Adipocyte (in vitro differentiated cells): Measurements from ENCODE around the gene DUSP6.

ENCODE experiments used
- DNase-seq: peaks from one replicate; pipeline ENCODE4 v3.0.0-alpha.2; 2015; ENCODE audit warnings: low read depth
- H3K27me3 ChIP-seq: replicated peaks from 2 replicates; pipeline ENCODE4 v1.7.0; 2013; ENCODE audit warnings: mild to moderate bottlenecking, low read length, moderate library complexity; ENCODE audit not compliant: control insufficient read depth, insufficient read depth
- H3K36me3 ChIP-seq: 2 replicates; pipeline ENCODE4 v1.7.0; 2013; ENCODE audit warnings: low read length, mild to moderate bottlenecking, moderate library complexity; ENCODE audit not compliant: control insufficient read depth, insufficient read depth, severe bottlenecking
- H3K4me1 ChIP-seq: 2 replicates; pipeline ENCODE4 v1.7.0; 2013; ENCODE audit warnings: mild to moderate bottlenecking, low read length, moderate library complexity; ENCODE audit not compliant: control insufficient read depth, insufficient read depth
- H3K4me3 ChIP-seq: 2 replicates; pipeline ENCODE4 v1.7.0; 2013; ENCODE audit warnings: mild to moderate bottlenecking, low read length, moderate library complexity
- H3K9ac ChIP-seq: 2 replicates; pipeline ENCODE4 v1.7.0; 2013; ENCODE audit warnings: mild to moderate bottlenecking, low read length, moderate library complexity
- H3K9me3 ChIP-seq: 2 replicates; pipeline ENCODE4 v1.7.0; 2013; ENCODE audit warnings: mild to moderate bottlenecking, low read length, moderate library complexity; ENCODE audit not compliant: control insufficient read depth

DUSP6 gene

DNA sequence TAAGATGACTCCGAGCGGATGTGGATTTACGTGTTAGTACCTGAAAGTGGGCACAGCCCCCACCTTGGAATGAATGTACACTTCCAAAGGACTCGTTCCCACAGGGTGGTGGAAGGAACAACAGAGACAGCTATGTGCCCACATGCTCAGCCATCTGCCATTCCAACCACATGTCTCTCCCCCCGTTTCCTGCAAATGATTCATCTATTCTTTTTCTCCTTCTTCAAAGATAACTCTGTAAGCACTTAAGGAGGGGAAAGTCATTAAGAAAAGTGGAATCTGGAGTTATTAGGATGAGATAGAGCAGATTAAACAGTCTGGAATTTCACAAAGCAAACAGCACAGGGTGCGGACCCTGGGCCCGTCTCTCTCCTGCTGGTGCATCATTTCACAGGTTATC is 18.5 kb upstream of the DUSP6 start:
- DNase-seq: no peak
- H3K36me3 ChIP-seq: no peaks in the 10 kb centered on the region
- no peaks in the 10 kb centered on the region for H3K9me3 ChIP-seq
- no peak overlapping the region for H3K4me3 ChIP-seq
- peaks cover 11% of the 10 kb centered on the region for H3K4me1 ChIP-seq
- H3K9ac ChIP-seq: no peak overlapping the region
- H3K27me3 ChIP-seq: no peaks in the 10 kb centered on the region

DNA sequence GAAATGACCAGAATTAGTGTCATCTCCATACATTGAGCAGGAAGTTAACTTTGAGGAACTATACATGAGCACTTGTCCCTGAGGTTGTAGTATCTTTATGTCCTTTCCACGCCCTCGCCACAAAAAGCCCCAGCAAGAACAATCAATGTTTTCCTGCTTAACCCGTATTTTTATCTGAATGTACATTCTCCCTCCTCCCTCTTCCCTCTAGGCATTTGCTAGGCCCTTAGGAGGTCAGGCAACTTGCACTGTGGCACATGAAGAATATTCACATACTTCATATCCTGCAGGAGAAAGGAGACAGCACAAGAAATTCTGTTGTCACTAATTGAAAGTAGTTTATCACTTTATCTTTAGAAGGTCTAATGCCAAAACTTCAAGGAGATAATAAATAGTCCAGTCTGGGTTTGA is 18.1 kb upstream of the DUSP6 start:
- Histone ChIP-seq H3K27me3 (no peaks in the 10 kb centered on the region), H3K36me3 (no peaks in the 10 kb centered on the region), H3K4me1 (peaks cover 11% of the 10 kb centered on the region), H3K9me3 (no peaks in the 10 kb centered on the region), H3K4me3 (no peak overlapping the region), H3K9ac (no peak overlapping the region)
- no peak for DNase-seq

DNA sequence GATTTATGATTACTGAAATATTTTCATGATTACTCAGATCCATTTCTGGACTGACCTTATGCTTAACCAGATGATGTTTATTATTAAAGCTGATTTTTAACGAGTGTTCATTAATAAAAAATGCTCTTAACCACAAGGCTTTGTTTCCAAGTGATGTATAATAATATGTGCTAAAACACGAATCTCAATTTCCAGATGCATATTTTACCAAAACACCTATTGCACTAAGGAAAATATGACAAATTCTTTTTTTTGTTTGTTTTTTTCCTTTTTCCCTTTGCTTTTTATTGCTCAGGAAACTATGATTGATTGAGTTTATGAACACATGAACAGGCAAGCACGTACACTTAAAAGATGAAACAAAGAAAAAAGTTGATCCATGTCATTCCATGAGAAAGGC is 16.9 kb upstream of the DUSP6 start:
- H3K9me3 ChIP-seq: no peaks in the 10 kb centered on the region
- no peak overlapping the region for H3K9ac ChIP-seq

DNA sequence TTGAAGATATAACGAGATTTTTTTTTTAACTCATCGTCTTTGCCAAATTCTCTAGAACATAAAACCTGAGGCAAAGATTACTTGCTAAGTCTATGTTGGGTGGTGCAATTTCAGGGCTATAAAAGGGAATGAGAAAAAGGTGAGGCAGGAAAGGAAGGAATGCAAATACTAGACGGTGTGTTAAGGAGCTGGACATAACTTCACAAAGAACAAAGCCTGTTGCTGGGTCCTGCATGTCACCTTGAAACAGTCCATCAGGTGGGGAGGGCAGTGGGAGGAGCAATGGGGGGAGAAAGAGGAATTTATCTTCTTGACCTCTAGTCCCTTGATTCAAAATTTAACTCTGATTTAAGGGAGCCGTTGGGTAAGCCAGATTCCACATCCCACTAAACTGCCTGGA is 16.1 kb upstream of the DUSP6 start:
- Histone ChIP-seq H3K36me3 (no peaks in the 10 kb centered on the region), H3K9me3 (no peaks in the 10 kb centered on the region), H3K4me1 (no peaks in the 10 kb centered on the region), H3K9ac (no peak overlapping the region), H3K27me3 (no peaks in the 10 kb centered on the region), H3K4me3 (no peak overlapping the region)
- DNase-seq: no peak

More for the DNA sequence above, 16.9 kb upstream of the DUSP6 start:
- Histone ChIP-seq H3K36me3 (no peaks in the 10 kb centered on the region), H3K4me3 (no peak overlapping the region), H3K4me1 (peaks cover 7% of the 10 kb centered on the region), H3K27me3 (no peaks in the 10 kb centered on the region)
- DNase-seq: no peak

DNA sequence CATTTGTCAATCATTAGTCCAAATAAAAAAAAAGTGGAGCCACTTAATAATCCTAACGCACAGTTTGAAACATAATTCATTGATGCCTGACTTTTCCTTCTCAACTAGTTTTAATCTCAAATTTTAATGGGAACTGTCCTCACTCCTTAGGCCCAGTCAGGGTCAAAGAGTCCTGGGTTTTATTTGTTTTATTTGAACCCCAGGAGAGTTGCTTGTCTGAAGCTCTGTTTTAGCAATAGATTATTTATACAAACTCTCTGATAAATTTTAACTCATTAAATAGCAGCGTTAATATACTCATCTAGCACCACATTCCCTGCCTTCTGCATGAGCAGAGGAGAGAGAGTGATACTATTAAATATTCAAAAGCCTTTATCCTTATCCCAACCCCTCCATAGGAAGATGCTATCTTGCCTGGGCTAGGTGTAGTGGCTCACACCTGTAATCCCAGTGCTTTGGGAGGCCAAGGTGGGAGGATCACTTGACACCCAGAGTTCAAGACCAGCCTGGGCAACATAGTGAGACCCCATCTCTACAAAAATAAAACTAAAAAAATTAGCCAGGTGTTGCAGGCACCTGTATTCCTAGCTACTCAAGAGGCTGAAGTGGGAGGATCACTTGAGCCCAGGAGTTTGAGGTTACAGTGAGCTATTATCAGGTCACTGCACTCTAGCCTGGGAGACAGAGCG is 14.5 kb upstream of the DUSP6 start:
- DNase-seq: no peak
- Histone ChIP-seq H3K9me3 (no peaks in the 10 kb centered on the region), H3K36me3 (no peaks in the 10 kb centered on the region), H3K9ac (no peak overlapping the region), H3K27me3 (no peaks in the 10 kb centered on the region), H3K4me3 (no peak overlapping the region), H3K4me1 (no peaks in the 10 kb centered on the region)

DNA sequence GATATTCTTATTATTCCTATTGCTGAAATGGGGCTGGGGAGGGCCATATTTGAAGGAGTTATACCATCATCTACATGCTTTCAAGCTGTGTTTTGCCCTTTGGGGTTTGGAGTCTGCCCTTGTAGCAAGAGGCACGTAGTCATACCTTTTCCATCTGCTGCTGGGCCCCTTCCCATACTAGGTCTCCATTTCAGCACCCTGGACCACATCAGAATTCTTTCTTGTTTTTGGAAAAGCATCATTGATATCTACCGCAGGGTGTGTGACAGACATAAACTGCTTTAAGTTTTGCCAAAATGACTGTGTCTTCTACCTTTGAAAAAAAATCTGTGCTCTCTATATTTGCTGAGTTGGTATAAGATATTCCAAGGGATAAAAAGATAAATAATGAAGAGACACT is 12.3 kb upstream of the DUSP6 start:
- Histone ChIP-seq H3K4me1 (no peaks in the 10 kb centered on the region), H3K27me3 (no peaks in the 10 kb centered on the region), H3K36me3 (no peaks in the 10 kb centered on the region), H3K9ac (no peak overlapping the region), H3K4me3 (no peak overlapping the region), H3K9me3 (no peaks in the 10 kb centered on the region)
- DNase-seq: no peak

DNA sequence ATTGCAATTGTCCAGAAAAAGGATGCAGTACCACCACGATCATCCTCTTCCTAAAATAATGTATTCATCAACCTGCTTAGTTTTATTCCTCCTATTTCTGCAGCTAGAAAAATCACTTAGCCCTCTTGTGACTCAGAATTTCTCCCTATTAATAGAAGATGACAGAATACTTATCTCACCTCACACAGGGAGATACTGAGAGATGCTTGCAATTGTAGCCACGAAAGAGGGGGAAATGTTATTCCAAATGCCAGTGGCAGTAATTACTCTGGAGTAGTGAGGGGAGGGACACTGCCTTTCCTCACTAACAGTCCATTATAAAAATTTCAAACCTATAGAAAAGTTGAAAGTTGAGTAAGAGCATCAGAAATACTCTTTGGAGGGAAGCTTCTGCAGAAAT is 11.8 kb upstream of the DUSP6 start:
- no peak overlapping the region for H3K4me3 ChIP-seq

DNA sequence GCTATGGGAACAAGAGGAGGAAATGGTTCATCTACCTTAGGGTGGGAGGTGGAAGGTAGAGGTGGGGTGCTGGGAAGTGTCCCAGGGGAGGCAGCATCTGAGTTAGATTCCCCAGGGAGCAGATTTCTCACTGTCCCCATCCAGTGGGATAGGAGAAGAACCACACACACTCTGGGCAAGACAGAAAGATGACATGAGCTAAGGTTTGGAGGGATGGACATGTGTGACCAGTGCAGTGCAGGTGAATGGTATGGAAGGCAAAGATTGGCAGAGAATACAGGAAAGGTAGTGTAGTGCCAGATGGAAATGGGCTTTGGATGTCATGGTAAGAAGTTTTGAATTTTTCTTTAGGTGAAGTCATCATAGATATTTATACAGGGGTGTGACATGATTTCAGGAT is 11.3 kb upstream of the DUSP6 start:
- no peaks in the 10 kb centered on the region for H3K9me3 ChIP-seq
- no peaks in the 10 kb centered on the region for H3K36me3 ChIP-seq
- DNase-seq: no peak
- no peak overlapping the region for H3K4me3 ChIP-seq
- no peaks in the 10 kb centered on the region for H3K4me1 ChIP-seq
- no peaks in the 10 kb centered on the region for H3K27me3 ChIP-seq
- H3K9ac ChIP-seq: no peak overlapping the region

More for the DNA sequence above, 11.8 kb upstream of the DUSP6 start:
- Histone ChIP-seq H3K36me3 (no peaks in the 10 kb centered on the region), H3K27me3 (no peaks in the 10 kb centered on the region), H3K9ac (no peak overlapping the region), H3K9me3 (no peaks in the 10 kb centered on the region), H3K4me1 (no peaks in the 10 kb centered on the region)
- no peak for DNase-seq

DNA sequence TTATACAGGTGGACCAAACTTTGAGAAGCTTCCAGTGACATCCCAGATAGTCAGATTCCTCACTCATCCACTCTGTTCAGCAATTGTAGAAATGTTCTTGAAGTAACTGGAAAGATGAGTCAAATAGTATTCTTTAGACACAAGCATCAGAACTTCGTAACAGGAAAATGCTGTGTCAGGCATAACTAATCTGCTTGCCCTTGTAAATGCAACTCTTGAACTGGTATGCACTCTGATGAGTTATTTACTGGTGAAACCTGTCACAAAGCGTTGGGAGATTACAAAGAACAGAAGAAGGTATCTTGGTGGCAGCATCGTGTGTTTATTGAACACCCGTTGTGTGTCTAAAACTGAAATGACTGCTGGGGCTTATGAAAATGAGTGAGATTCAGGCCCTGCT is 10.8 kb upstream of the DUSP6 start:
- Histone ChIP-seq H3K9ac (no peak overlapping the region), H3K4me3 (no peak overlapping the region), H3K4me1 (no peaks in the 10 kb centered on the region), H3K36me3 (no peaks in the 10 kb centered on the region), H3K27me3 (no peaks in the 10 kb centered on the region), H3K9me3 (no peaks in the 10 kb centered on the region)
- no peak for DNase-seq

DNA sequence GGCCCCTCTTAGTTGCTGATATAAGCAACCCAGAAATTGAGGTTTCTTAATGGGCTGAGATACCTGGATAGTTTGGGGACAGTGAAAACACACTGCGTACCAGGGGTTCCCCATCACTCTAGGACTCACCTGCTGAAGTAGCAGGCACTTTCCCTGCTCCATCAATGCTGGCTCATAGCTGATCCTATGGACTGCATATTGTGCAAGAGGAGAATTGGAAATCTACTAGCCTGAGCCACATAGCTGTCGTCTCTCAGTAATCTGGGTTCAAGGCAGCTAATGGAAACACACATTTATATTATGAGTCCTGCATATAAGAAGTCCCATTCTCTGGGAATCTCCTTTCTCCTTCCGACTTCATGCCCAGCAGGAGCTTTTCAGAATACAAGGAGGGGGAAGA is 7.3 kb upstream of the DUSP6 start:
- peaks cover 6% of the 10 kb centered on the region for H3K4me1 ChIP-seq
- H3K27me3 ChIP-seq: no peaks in the 10 kb centered on the region
- no peak for DNase-seq
- H3K4me3 ChIP-seq: no peak overlapping the region
- no peaks in the 10 kb centered on the region for H3K36me3 ChIP-seq
- H3K9me3 ChIP-seq: no peaks in the 10 kb centered on the region
- no peak overlapping the region for H3K9ac ChIP-seq

DNA sequence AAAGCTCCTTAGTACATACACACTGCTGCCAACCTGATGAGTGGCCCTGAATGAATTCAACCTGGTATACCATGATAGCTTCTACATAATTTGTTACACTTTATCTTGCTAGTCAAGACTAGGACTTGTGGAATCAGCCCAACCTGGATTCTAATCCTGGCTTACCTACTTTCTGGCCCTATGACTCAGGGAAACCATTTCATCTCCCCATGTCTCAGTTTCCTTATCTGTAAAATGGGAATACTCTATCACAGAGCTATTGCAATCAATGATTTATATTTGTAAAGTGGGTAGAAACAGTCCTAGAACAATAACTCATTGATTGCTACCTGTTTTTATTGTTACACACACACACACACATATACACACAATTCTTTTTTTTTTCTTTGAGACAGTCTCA is 6.5 kb upstream of the DUSP6 start:
- H3K4me3 ChIP-seq: no peak overlapping the region
- H3K27me3 ChIP-seq: no peaks in the 10 kb centered on the region
- peaks cover 7% of the 10 kb centered on the region for H3K4me1 ChIP-seq
- no peak overlapping the region for H3K9ac ChIP-seq
- H3K36me3 ChIP-seq: no peaks in the 10 kb centered on the region
- DNase-seq: no peak
- no peaks in the 10 kb centered on the region for H3K9me3 ChIP-seq

DNA sequence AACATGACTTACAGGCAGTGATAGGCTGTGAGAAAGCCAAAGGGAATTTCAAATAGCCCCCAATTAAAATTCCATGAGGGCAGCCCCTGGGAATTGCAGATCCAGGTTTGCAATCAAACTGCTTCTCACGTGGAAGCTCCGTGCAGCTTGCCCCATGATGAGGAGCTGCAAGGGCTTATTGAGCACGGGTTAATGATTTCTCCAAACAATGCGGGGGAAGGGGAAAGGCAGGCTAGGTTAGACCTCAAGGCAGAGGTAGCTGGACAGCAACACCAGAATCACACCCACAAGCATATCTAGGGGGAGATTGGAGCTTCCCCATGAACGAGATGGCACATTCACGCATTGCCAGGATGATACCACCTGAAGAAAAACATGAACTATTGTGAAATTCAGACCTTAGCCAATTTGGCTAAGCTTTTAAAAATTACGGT is 5.0 kb upstream of the DUSP6 start:
- Histone ChIP-seq H3K36me3 (no peaks in the 10 kb centered on the region), H3K9ac (no peak overlapping the region), H3K4me1 (peaks cover 10% of the 10 kb centered on the region), H3K4me3 (no peak overlapping the region), H3K27me3 (no peaks in the 10 kb centered on the region), H3K9me3 (no peaks in the 10 kb centered on the region)
- no peak for DNase-seq
